ENCODE results near the gene TEAD1.

DNA sequence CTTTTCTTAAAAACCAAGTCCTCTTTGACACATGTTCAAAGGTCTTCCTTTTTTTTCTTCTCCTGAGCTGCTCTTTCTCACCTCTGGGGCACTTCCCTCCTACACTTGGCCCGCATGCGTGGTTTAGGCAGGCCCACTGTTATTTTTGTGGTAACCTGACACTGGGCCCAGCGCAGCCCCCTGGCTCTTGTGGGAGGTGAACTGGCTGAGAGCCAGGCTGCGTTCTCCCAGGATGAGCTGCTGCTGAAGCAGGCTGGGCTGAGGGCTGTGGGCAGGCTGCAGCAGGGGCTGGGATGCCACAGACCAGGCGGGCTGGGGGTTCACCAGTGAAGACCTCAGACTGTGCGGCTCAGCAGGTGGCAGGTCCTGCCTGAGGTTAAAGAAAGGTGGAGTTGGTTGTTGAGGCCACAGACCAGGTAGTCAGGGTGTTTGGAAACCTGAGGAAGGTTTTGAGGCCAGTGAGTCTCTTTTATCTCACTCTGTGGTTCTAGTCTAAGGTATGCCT is 72.4 kb downstream of the TEAD1 start:
- TF ChIP-seq EZH2 (IDR thresholded peaks at IDR 0.05; ENCODE audit: borderline replicate concordance, low read depth, low read length, severe bottlenecking), result no peak
- no peak for TF ChIP-seq CTCF (IDR thresholded peaks at IDR 0.05; ENCODE audit: extremely low read depth in 1 of 2, insufficient read depth in 1 of 2, low read depth in 1 of 2, low read length in 2 of 2)
- no peak for TF ChIP-seq POLR2AphosphoS5 (IDR thresholded peaks at IDR 0.05; ENCODE audit: insufficient read depth, low read depth, low read length)
- TF ChIP-seq POLR2A (IDR thresholded peaks at IDR 0.05; ENCODE audit: low read depth, low read length), result no peak
- TF ChIP-seq MAX (IDR thresholded peaks at IDR 0.05; ENCODE audit: insufficient read depth, insufficient read length), result no peak
- no peak for TF ChIP-seq FOS (IDR thresholded peaks at IDR 0.05; ENCODE audit: borderline replicate concordance, insufficient read depth, low read length)
- no peak for TF ChIP-seq JUN (IDR thresholded peaks at IDR 0.05; ENCODE audit: borderline replicate concordance, insufficient read depth, insufficient read length, low read depth)
- TF ChIP-seq GATA2 (IDR thresholded peaks at IDR 0.05; ENCODE audit: insufficient read depth, insufficient read length, low read depth, low read length), result no peak
- TF ChIP-seq MYC (IDR thresholded peaks at IDR 0.05; ENCODE audit: low read depth, low read length), result no peak
